Gastrocnemius medialis (tissue), 4 donors: ENCODE data around the gene PDZK1.

Experiments
- CTCF ChIP-seq, 5 experiments: fragments of 450-650 bp in 3 of 5; fragments of 200-600 bp in 2 of 5; sonication (generic) in 2 of 5; IDR thresholded peaks in 4 of 5; conservative IDR thresholded peaks in 1 of 5; 1 replicate in 4 of 5; 2 replicates in 1 of 5; pipeline ENCODE4 v1.5.1; 2016 to 2019; ENCODE audit warnings: antibody characterized with exemption in 5 of 5, mild to moderate bottlenecking in 3 of 5, moderate library complexity in 3 of 5
- POLR2A ChIP-seq, 2 donors: fragments of 450-650 bp; IDR thresholded peaks; one replicate each; pipeline ENCODE4 v1.6.1; 2017; ENCODE audit warnings: antibody characterized with exemption in 2 of 2, mild to moderate bottlenecking in 2 of 2, moderate library complexity in 2 of 2

- TF ChIP-seq CTCF (IDR thresholded peaks at IDR 0.05 in 4 of 5, conservative IDR thresholded peaks at IDR 0.05 in 1 of 5) = no peak
- TF ChIP-seq POLR2A (IDR thresholded peaks at IDR 0.05) = no peak
Measured at GRCh38 chr1:145689922-145690321, 17.2 kb downstream of the PDZK1 start.
